Thoracic aorta (tissue), 2 donors: ENCODE measurements around the gene KCNK5. TPM values are rescaled to one million over a fixed set of nuclear protein-coding genes. Genes with fewer than 3 reads are reported as not detected.
A peak's percentile ranks its signal among the peaks of the same experiment; 100 is the strongest.

Source experiments
- ATAC-seq: fragments of 150-250 bp; one replicate; pipeline ENCODE4 v1.8.0; 2017; ENCODE audit warnings: low read depth; ENCODE audit not compliant: insufficient number of reproducible peaks, low FRiP score
- DNase-seq: peaks from one replicate; pipeline ENCODE4 v3.0.0-alpha.2; 2020; ENCODE audit warnings: low spot score
- H3K27ac ChIP-seq, 2 donors: fragments of 200-600 bp; sonication (generic); 1 replicate in 1 of 2; 2 replicates in 1 of 2; pipeline ENCODE4 v1.5.1; 2016; ENCODE audit warnings: mild to moderate bottlenecking in 2 of 2, moderate library complexity in 2 of 2
- H3K27me3 ChIP-seq: fragments of 200-600 bp; sonication (generic); replicated peaks from 2 replicates; pipeline ENCODE4 v1.6.0; 2016; ENCODE audit warnings: mild to moderate bottlenecking; ENCODE audit not compliant: insufficient read depth
- H3K36me3 ChIP-seq: fragments of 200-600 bp; sonication (generic); one replicate; pipeline ENCODE4 v1.5.1; 2016
- H3K4me1 ChIP-seq, 2 donors: fragments of 200-600 bp; sonication (generic); 1 replicate in 1 of 2; 2 replicates in 1 of 2; pipeline versions ENCODE4 v1.5.1 to v1.6.0; 2016; ENCODE audit warnings: low read depth in 2 of 2, mild to moderate bottlenecking in 1 of 2; ENCODE audit not compliant: control insufficient read depth in 1 of 2
- H3K4me3 ChIP-seq: fragments of 200-600 bp; sonication (generic); 2 replicates; pipeline ENCODE4 v1.5.1; 2016; ENCODE audit warnings: mild to moderate bottlenecking
- H3K9me3 ChIP-seq: fragments of 200-600 bp; sonication (generic); 2 replicates; pipeline ENCODE4 v1.5.1; 2016
- total RNA-seq, 2 donors: library from RNA; depleted of rRNA; stranded (reverse); fragments of >200 nt; gene quantifications; one replicate each; pipeline versions ENCODE4 v1.1.0 to v1.2.3, GENCODE V29; 2016
- TF ChIP-seq, protein P1 (sequence below): fragments of 200-600 bp; sonication (generic); IDR thresholded peaks from one replicate; pipeline ENCODE4 v1.5.1; 2019; ENCODE audit warnings: antibody characterized with exemption

Gene KCNK5, protein sequence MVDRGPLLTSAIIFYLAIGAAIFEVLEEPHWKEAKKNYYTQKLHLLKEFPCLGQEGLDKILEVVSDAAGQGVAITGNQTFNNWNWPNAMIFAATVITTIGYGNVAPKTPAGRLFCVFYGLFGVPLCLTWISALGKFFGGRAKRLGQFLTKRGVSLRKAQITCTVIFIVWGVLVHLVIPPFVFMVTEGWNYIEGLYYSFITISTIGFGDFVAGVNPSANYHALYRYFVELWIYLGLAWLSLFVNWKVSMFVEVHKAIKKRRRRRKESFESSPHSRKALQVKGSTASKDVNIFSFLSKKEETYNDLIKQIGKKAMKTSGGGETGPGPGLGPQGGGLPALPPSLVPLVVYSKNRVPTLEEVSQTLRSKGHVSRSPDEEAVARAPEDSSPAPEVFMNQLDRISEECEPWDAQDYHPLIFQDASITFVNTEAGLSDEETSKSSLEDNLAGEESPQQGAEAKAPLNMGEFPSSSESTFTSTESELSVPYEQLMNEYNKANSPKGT
- 1 to 10 TPM in 1 of 2 donors, under 1 TPM in 1; 0.41 to 8.6 TPM for total RNA-seq

GRCh38 chr6:39228992-39229767 is at the start of gene KCNK5:
KCNK5 (minus strand) TSS chr6:39229475; CDS start chr6:39229111, 364 bp downstream.
- Histone ChIP-seq H3K27me3 (no peaks in the 10 kb centered on the region), H3K36me3 (no peaks in the 10 kb centered on the region), H3K27ac (no peak within 1 kb of the TSS), H3K4me1 (peaks cover 0 to 16% of the 10 kb centered on the region in 2 donors), H3K4me3 (peak within 1 kb of the TSS; percentile 68), H3K9me3 (no peaks in the 10 kb centered on the region)
- DNase-seq (peak; percentile 15), ATAC-seq (peak; percentile 53)
- TF ChIP-seq, protein P1, sequence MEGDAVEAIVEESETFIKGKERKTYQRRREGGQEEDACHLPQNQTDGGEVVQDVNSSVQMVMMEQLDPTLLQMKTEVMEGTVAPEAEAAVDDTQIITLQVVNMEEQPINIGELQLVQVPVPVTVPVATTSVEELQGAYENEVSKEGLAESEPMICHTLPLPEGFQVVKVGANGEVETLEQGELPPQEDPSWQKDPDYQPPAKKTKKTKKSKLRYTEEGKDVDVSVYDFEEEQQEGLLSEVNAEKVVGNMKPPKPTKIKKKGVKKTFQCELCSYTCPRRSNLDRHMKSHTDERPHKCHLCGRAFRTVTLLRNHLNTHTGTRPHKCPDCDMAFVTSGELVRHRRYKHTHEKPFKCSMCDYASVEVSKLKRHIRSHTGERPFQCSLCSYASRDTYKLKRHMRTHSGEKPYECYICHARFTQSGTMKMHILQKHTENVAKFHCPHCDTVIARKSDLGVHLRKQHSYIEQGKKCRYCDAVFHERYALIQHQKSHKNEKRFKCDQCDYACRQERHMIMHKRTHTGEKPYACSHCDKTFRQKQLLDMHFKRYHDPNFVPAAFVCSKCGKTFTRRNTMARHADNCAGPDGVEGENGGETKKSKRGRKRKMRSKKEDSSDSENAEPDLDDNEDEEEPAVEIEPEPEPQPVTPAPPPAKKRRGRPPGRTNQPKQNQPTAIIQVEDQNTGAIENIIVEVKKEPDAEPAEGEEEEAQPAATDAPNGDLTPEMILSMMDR: peak; percentile 56

DNA sequence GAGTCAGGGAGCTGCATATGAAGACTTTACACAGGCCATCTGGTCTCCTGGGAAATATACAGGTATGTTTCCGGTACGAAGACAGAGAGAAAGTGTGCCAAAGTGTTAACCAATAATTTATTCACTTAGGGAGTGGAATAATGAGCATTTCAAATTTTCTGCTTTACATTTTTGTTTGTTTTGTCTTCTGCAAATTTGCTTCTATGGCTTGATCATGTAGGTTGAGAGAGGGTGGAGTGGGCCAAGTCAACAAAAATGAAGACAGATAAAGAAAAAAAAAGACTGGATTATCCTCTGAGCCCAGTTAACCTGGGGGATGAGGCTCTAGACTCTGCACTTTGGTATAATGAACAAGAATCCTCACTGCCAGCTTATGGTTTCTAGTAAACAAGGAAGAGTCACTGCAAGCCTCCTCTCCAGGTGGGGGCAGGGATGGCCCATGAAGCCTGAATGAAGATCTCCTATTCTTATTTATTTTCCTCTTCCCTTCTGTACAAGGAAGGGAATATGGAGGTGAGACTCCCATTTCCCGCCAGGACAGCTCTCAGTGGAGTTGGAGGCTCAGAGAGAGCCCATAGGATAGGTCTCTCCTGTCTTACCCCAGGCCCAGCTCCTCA is 47.2 kb upstream of the KCNK5 start:
- Histone ChIP-seq H3K27ac (no peak overlapping the region), H3K4me3 (no peak overlapping the region), H3K4me1 (peaks cover 0 to 5% of the 10 kb centered on the region in 2 donors), H3K27me3 (no peaks in the 10 kb centered on the region), H3K36me3 (no peaks in the 10 kb centered on the region), H3K9me3 (no peaks in the 10 kb centered on the region)
- ATAC-seq (no peak), DNase-seq (no peak)
- TF ChIP-seq, protein P1: no peak

GRCh38 chr6:39274903-39275302 is 45.6 kb upstream of the KCNK5 start:
- H3K9me3 ChIP-seq: no peaks in the 10 kb centered on the region
- H3K4me3 ChIP-seq: no peak overlapping the region
- no peaks in the 10 kb centered on the region for H3K27me3 ChIP-seq
- no peaks in the 10 kb centered on the region for H3K36me3 ChIP-seq
- DNase-seq: no peak
- H3K4me1 ChIP-seq: no peaks in the 10 kb centered on the region
- H3K27ac ChIP-seq: no peak overlapping the region
- ATAC-seq: no peak
- TF ChIP-seq, protein P1: no peak

DNA sequence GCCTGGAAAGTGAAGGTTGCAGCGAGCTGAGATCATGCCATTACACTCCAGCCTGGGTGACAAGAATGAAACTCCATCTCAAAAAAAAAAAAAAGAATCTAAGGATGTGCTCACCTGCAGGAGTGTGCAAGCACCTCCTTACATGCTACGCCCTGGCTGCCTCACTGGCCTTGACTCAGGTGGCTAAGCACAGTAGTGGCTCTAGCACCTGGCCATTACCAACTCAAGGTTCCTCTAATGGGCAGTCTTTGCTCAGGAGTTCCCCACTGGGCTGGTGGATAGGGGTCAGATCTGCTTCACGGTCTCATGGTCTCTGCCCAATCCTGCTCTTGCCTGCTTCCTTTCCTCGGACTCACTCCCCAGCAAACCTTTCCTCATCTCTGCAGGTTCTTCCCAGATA is 45.2 kb upstream of the KCNK5 start:
- H3K27ac ChIP-seq: no peak overlapping the region
- TF ChIP-seq, protein P1: no peak
- ATAC-seq: no peak
- no peaks in the 10 kb centered on the region for H3K4me1 ChIP-seq
- no peaks in the 10 kb centered on the region for H3K27me3 ChIP-seq
- H3K4me3 ChIP-seq: no peak overlapping the region
- DNase-seq: no peak
- no peaks in the 10 kb centered on the region for H3K9me3 ChIP-seq
- H3K36me3 ChIP-seq: no peaks in the 10 kb centered on the region

DNA sequence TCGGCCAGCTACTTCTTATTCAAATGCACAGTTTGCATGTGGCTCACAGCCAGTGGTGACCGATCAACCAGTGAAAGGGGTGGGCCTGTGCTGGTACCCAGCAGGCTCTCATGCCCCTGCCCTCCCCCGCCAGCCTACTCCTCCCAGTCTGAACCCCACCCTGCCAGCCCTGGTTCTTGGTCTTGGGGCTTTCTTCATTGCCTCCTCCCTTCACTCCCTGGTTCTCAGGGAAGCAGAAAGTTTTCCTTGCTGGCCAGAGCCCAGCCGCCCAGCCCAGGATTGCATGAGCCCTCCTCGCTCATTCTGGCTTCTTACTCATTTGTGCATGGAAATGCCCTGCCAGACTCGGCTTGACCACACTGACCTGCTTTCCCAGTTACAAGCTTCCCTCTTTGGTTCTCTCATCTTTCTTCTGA is 44.1 kb upstream of the KCNK5 start:
- H3K27ac ChIP-seq: no peak overlapping the region
- no peak overlapping the region for H3K4me3 ChIP-seq
- ATAC-seq: no peak
- H3K36me3 ChIP-seq: no peaks in the 10 kb centered on the region
- H3K9me3 ChIP-seq: no peaks in the 10 kb centered on the region
- H3K4me1 ChIP-seq: no peaks in the 10 kb centered on the region
- TF ChIP-seq, protein P1: no peak
- H3K27me3 ChIP-seq: no peaks in the 10 kb centered on the region
- no peak for DNase-seq
